HG02571 (cell line): Measurements from ENCODE around the gene CACNA1I.

Source experiments
- ATAC-seq: cut with Tn5 transposase; IDR thresholded peaks from one replicate; pipeline ENCODE4 v1.9.1; 2021; ENCODE audit warnings: mild to moderate bottlenecking, moderate library complexity; ENCODE audit not compliant: unreplicated experiment

Gene CACNA1I

GRCh38 chr22:39621826-39622225 is 51.3 kb downstream of the CACNA1I start:
- ATAC-seq, result no peak

- no peak for ATAC-seq
Measured at GRCh38 chr22:39622881-39623367, 52.4 kb downstream of the CACNA1I start.

GRCh38 chr22:39623603-39624500 is 53.3 kb downstream of the CACNA1I start:
- ATAC-seq, result no peak

GRCh38 chr22:39624501-39624821 is 53.9 kb downstream of the CACNA1I start:
- ATAC-seq, result no peak

- ATAC-seq, result no peak
Measured at GRCh38 chr22:39625569-39626537, 55.3 kb downstream of the CACNA1I start.

GRCh38 chr22:39627208-39627607 is 56.7 kb downstream of the CACNA1I start:
- no peak for ATAC-seq

GRCh38 chr22:39627865-39628562 is 57.5 kb downstream of the CACNA1I start:
- no peak for ATAC-seq

GRCh38 chr22:39628563-39629080 is 58.1 kb downstream of the CACNA1I start:
- ATAC-seq, result no peak

GRCh38 chr22:39629851-39630250 is 59.3 kb downstream of the CACNA1I start:
- ATAC-seq, result no peak

GRCh38 chr22:39630721-39631120 is 60.2 kb downstream of the CACNA1I start:
- no peak for ATAC-seq

GRCh38 chr22:39631381-39632286 is 61.1 kb downstream of the CACNA1I start:
- no peak for ATAC-seq

GRCh38 chr22:39634530-39635405 is 64.2 kb downstream of the CACNA1I start:
- no peak for ATAC-seq

- ATAC-seq, result no peak
Measured at GRCh38 chr22:39635719-39636118, 65.2 kb downstream of the CACNA1I start.

GRCh38 chr22:39638958-39639357 is 68.4 kb downstream of the CACNA1I start:
- no peak for ATAC-seq

GRCh38 chr22:39641660-39642310 is 71.2 kb downstream of the CACNA1I start:
- ATAC-seq, result no peak

GRCh38 chr22:39643311-39644083 is 72.9 kb downstream of the CACNA1I start:
- ATAC-seq, result no peak

GRCh38 chr22:39645532-39645931 is 75.0 kb downstream of the CACNA1I start:
- no peak for ATAC-seq
